IMR-90 (cell line): Measurements from ENCODE around the gene USPL1. TPM values are rescaled to one million over a fixed set of nuclear protein-coding genes. Genes with fewer than 3 reads are reported as not detected.

ENCODE experiments used
- ATAC-seq: fragments of 200-7000 bp; cut with Tn5 transposase; 2 replicates; pipeline ENCODE4 v1.9.1; 2020; ENCODE audit warnings: low read depth, mild to moderate bottlenecking, moderate library complexity
- BruUV-seq: library from RNA; stranded (reverse); fragments of 400-500 nt; replicated peaks from 2 replicates; lab custom pipeline; 2021; lab: Mats Ljungman, UMichigan
- CTCF ChIA-PET: fragments of 300-600 bp; formaldehyde crosslinking; extraction: SDS; loops from one replicate; lab custom pipeline; 2021; ENCODE audit warnings: antibody characterized with exemption; lab: Yijun Ruan, JAX
- POLR2A ChIA-PET: fragments of 300-600 bp; sonication (Branson Sonifier 250); formaldehyde crosslinking; loops from one replicate; lab custom pipeline; 2022; ENCODE audit warnings: antibody characterized with exemption; ENCODE audit not compliant: unreplicated experiment; lab: Charles Lee
- DNase-seq: peaks from one replicate; pipeline ENCODE4 v3.0.0; 2013
- H2AFZ ChIP-seq: replicated peaks from 2 replicates; pipeline ENCODE3; 2013; ENCODE audit warnings: low read length, mild to moderate bottlenecking; ENCODE audit not compliant: poor library complexity
- H2AK5ac ChIP-seq: 2 replicates; pipeline ENCODE4 v1.6.1; 2013; ENCODE audit warnings: low read depth, low read length, inconsistent platforms
- H2AK9ac ChIP-seq: replicated peaks from 2 replicates; pipeline ENCODE3; 2013; ENCODE audit warnings: mild to moderate bottlenecking, low read depth, low read length, moderate library complexity; ENCODE audit not compliant: poor library complexity
- H2BK120ac ChIP-seq: 2 replicates; pipeline ENCODE4 v1.6.1; 2013; ENCODE audit warnings: low read depth, low read length, inconsistent platforms
- H2BK15ac ChIP-seq: 3 replicates; pipeline ENCODE4 v1.6.1; 2013; ENCODE audit warnings: low read depth, low read length, inconsistent platforms
- H2BK20ac ChIP-seq: 2 replicates; pipeline ENCODE4 v1.6.1; 2013; ENCODE audit warnings: low read depth, mild to moderate bottlenecking, inconsistent platforms, low read length, moderate library complexity
- H2BK5ac ChIP-seq: 2 replicates; pipeline ENCODE4 v1.6.1; 2013; ENCODE audit warnings: mild to moderate bottlenecking, low read depth, low read length, inconsistent platforms; ENCODE audit not compliant: poor library complexity, severe bottlenecking
- H3K14ac ChIP-seq: replicated peaks from 2 replicates; pipeline ENCODE4 v1.6.1; 2013; ENCODE audit warnings: low read depth, low read length, inconsistent platforms
- H3K18ac ChIP-seq: 2 replicates; pipeline ENCODE4 v1.6.1; 2013; ENCODE audit warnings: low read depth, low read length, control low read depth
- H3K23ac ChIP-seq: 2 replicates; pipeline ENCODE4 v1.6.1; 2013; ENCODE audit warnings: low read depth, low read length, inconsistent platforms
- H3K27ac ChIP-seq: 2 replicates; pipeline ENCODE4 v1.5.1; 2013; ENCODE audit warnings: mild to moderate bottlenecking, control low read depth, low read length; ENCODE audit not compliant: insufficient read depth
- H3K27me3 ChIP-seq: 2 replicates; pipeline ENCODE4 v1.6.1; 2013; ENCODE audit warnings: low read length; ENCODE audit not compliant: control insufficient read depth, insufficient read depth
- H3K36me3 ChIP-seq: 2 replicates; pipeline ENCODE4 v1.6.1; 2013; ENCODE audit warnings: low read length, mixed read lengths; ENCODE audit not compliant: control insufficient read depth, insufficient read depth
- H3K4ac ChIP-seq: 2 replicates; pipeline ENCODE4 v1.6.1; 2013; ENCODE audit warnings: low read depth, low read length, inconsistent platforms
- H3K4me1 ChIP-seq: 2 replicates; pipeline ENCODE4 v1.6.1; 2013; ENCODE audit warnings: low read length, mixed read lengths; ENCODE audit not compliant: control insufficient read depth, insufficient read depth
- H3K4me2 ChIP-seq: 2 replicates; pipeline ENCODE4 v1.6.1; 2013; ENCODE audit warnings: low read depth, mild to moderate bottlenecking, control low read depth, low read length, moderate library complexity
- H3K4me3 ChIP-seq: 2 replicates; pipeline ENCODE4 v1.5.1; 2013; ENCODE audit warnings: low read depth, mild to moderate bottlenecking, control low read depth, low read length, moderate library complexity; ENCODE audit not compliant: insufficient read depth
- H3K56ac ChIP-seq: 2 replicates; pipeline ENCODE4 v1.6.1; 2013; ENCODE audit warnings: low read length, inconsistent platforms; ENCODE audit not compliant: insufficient read depth; ENCODE audit errors: extremely low read depth
- H3K79me1 ChIP-seq, 2 experiments: 2 replicates each; pipeline ENCODE4 v1.6.1; 2013; ENCODE audit warnings: low read length in 2 of 2, inconsistent platforms in 1 of 2, low read depth in 1 of 2
- H3K9ac ChIP-seq: 2 replicates; pipeline ENCODE4 v1.6.1; 2013; ENCODE audit warnings: low read depth, low read length, control low read depth
- H3K9me1 ChIP-seq: 2 replicates; pipeline ENCODE4 v1.6.1; 2013; ENCODE audit warnings: low read length, inconsistent platforms; ENCODE audit not compliant: insufficient read depth
- H3K9me3 ChIP-seq: 2 replicates; pipeline ENCODE4 v1.6.1; 2013; ENCODE audit warnings: low read length; ENCODE audit not compliant: control insufficient read depth, insufficient read depth
- H4K20me1 ChIP-seq: 2 replicates; pipeline ENCODE4 v1.6.1; 2013; ENCODE audit warnings: low read length, inconsistent platforms; ENCODE audit not compliant: insufficient read depth
- H4K5ac ChIP-seq: 2 replicates; pipeline ENCODE4 v1.6.1; 2013; ENCODE audit warnings: mild to moderate bottlenecking, low read depth, low read length, control low read depth
- H4K8ac ChIP-seq, 2 experiments: 2 replicates each; pipeline ENCODE4 v1.6.1; 2013; ENCODE audit warnings: low read depth in 2 of 2, low read length in 2 of 2, control low read depth in 1 of 2, inconsistent platforms in 1 of 2
- H4K91ac ChIP-seq: 2 replicates; pipeline ENCODE4 v1.6.1; 2013; ENCODE audit warnings: low read depth, low read length, inconsistent platforms; ENCODE audit not compliant: insufficient read depth
- CEBPB ChIP-seq: IDR thresholded peaks from 2 replicates; pipeline ENCODE4 v1.6.1; 2012; ENCODE audit warnings: low read depth, low read length, improper control_type of control experiment
- MAFK ChIP-seq: IDR thresholded peaks from 2 replicates; pipeline ENCODE4 v1.6.1; 2012; ENCODE audit warnings: low read depth, low read length, improper control_type of control experiment
- MXI1 ChIP-seq: IDR thresholded peaks from 2 replicates; pipeline ENCODE4 v1.6.1; 2012; ENCODE audit warnings: low read depth, mild to moderate bottlenecking, low read length, moderate library complexity, borderline replicate concordance
- SMC3 ChIP-seq: fragments of 150-350 bp; IDR thresholded peaks from 2 replicates; pipeline ENCODE4 v1.6.1; 2016; ENCODE audit warnings: low read depth, mild to moderate bottlenecking, antibody characterized with exemption, low read length, moderate library complexity
- WGBS, 2 experiments: methylation state at CpG; one replicate each; pipeline versions ENCODE4 v1.1.5 to v1.1.7; 2013; ENCODE audit warnings: missing lambda C conversion rate in 2 of 2; ENCODE audit not compliant: insufficient read length in 1 of 2; ENCODE audit errors: extremely low coverage in 2 of 2; 5-methylcytosine and 5-hydroxymethylcytosine counted together
- dilution Hi-C: fragments of 300-500 bp; cut with HindIII; formaldehyde crosslinking; loops from one replicate; pipeline ENCODE4 v1.14.3; 2018; ENCODE audit warnings: low sequenced_read_pairs; ENCODE audit not compliant: unreplicated experiment
- in situ Hi-C: fragments of 300-500 bp; cut with MboI; formaldehyde crosslinking; loops from 3 replicates; pipeline ENCODE4 v1.14.3; 2019; ENCODE audit warnings: low sequenced_read_pairs, inconsistent platforms, mixed read lengths
- intact Hi-C: fragments of 100-400 bp; cut with micrococcal nuclease; formaldehyde crosslinking; loops from 2 replicates; pipeline ENCODE4 v1.10.0; 2022
- microRNA-seq, 2 experiments: library from miRNA; stranded (forward) in 1 of 2; unstranded in 1 of 2; fragments of 10-50 nt in 1 of 2; fragments of <30 nt in 1 of 2; gene quantifications in 1 of 2; microRNA quantifications in 1 of 2; one replicate each; pipeline versions ENCODE3 to v1.1.0; 2013 to 2020; ENCODE audit not compliant: insufficient read depth in 1 of 2, insufficient read length in 1 of 2, unreplicated experiment in 1 of 2
- polyA plus RNA-seq, 3 experiments: library from polyadenylated mRNA; depleted of rRNA; stranded (reverse); fragments of >200 nt; gene quantifications; 2 replicates each; pipeline ENCODE4 v1.2.3, GENCODE V29; 2012; ENCODE audit warnings: low replicate concordance in 1 of 3
- small RNA-seq, 5 experiments: library from RNA; depleted of rRNA; stranded (forward); fragments of <200 nt; gene quantifications; one replicate each; pipeline ENCODE3, GENCODE V24; 2012
- total RNA-seq: library from RNA; depleted of rRNA; stranded (reverse); fragments of >200 nt; gene quantifications from 2 replicates; pipeline ENCODE4 v1.2.3, GENCODE V29; 2012; rRNA removed
- TF ChIP-seq, protein P1 (sequence below): fragments of 150-350 bp; IDR thresholded peaks from 2 replicates; pipeline ENCODE4 v1.6.1; 2016; ENCODE audit warnings: low read depth, mild to moderate bottlenecking, low read length, moderate library complexity, borderline replicate concordance
- TF ChIP-seq, protein P2 (sequence below): fragments of 150-350 bp; IDR thresholded peaks from 2 replicates; pipeline ENCODE4 v1.6.1; 2017; ENCODE audit warnings: mild to moderate bottlenecking, antibody characterized with exemption, low read length, low read depth

The USPL1 gene
- total and polyA plus RNA-seq, 2 of the 4 experiments (the other 2 are of a cell fraction): 12.1 to 15.4 TPM

DNA sequence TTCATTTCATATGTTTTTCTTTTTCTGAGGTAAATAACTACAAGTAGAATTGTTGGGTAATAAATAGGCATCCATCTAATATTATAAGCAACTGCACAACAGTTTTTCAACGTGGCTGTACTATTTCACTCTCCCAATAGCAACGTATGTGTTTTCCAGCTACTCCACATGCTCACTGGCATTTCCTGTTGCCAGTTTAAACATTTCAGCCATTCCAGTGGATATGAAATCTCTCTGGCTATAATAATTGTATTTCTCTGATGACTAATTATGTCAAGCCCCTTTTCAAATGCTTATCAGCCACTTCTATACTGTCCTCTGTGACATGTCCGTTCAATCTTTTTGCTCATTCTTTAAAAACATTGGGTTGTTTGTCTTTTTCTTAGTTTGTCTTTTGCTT, 90.8 kb downstream of the USPL1 start:
- Histone ChIP-seq H2AFZ (no peak overlapping the region), H4K5ac (no peak overlapping the region), H4K91ac (no peak overlapping the region), H3K4me3 (no peak overlapping the region), H3K4ac (no peak overlapping the region), H2BK5ac (peak overlapping the region; percentile 10), H3K36me3 (no peaks in the 10 kb centered on the region), H3K14ac (no peak overlapping the region), H2AK9ac (no peak overlapping the region), H3K27ac (no peak overlapping the region), H3K9me1 (peaks cover 9% of the 10 kb centered on the region), H4K20me1 (no peaks in the 10 kb centered on the region), H2BK15ac (no peak overlapping the region), H3K9ac (no peak overlapping the region), H3K18ac (no peak overlapping the region), H2AK5ac (no peak overlapping the region), H2BK120ac (no peak overlapping the region), H3K4me2 (peak overlapping the region; percentile 38; the same call in 1 of the 2 replicates), H3K4me1 (peaks cover 15% of the 10 kb centered on the region), H3K56ac (no peak overlapping the region), H3K27me3 (no peaks in the 10 kb centered on the region), H2BK20ac (no peak overlapping the region), H3K9me3 (no peaks in the 10 kb centered on the region), H3K23ac (no peak overlapping the region), H3K79me1 (no peaks in the 10 kb centered on the region), H4K8ac (no peak overlapping the region)
- intact Hi-C loops (no loop called here), in situ Hi-C loops (no loop called here), dilution Hi-C loops (no loop called here)
- no TSS peak for BruUV-seq
- TF ChIP-seq MAFK: peak; percentile 21; the same call in 1 of the 2 replicates
- TF ChIP-seq MXI1: no peak
- TF ChIP-seq, protein P1, sequence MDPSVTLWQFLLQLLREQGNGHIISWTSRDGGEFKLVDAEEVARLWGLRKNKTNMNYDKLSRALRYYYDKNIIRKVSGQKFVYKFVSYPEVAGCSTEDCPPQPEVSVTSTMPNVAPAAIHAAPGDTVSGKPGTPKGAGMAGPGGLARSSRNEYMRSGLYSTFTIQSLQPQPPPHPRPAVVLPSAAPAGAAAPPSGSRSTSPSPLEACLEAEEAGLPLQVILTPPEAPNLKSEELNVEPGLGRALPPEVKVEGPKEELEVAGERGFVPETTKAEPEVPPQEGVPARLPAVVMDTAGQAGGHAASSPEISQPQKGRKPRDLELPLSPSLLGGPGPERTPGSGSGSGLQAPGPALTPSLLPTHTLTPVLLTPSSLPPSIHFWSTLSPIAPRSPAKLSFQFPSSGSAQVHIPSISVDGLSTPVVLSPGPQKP: no peak
- TF ChIP-seq CEBPB: no peak
- TF ChIP-seq, protein P2, sequence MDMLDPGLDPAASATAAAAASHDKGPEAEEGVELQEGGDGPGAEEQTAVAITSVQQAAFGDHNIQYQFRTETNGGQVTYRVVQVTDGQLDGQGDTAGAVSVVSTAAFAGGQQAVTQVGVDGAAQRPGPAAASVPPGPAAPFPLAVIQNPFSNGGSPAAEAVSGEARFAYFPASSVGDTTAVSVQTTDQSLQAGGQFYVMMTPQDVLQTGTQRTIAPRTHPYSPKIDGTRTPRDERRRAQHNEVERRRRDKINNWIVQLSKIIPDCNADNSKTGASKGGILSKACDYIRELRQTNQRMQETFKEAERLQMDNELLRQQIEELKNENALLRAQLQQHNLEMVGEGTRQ: 0 out of 2 replicates have a peak, but pooled peaks have one; percentile 11
- no peak for TF ChIP-seq SMC3
- ATAC-seq (peak; percentile 83), DNase-seq (peak; percentile 69)
- ChIA-PET CTCF (interaction anchor here (1.0 to 1.5 kb wide), 3 partner anchors 10 to 90 kb away, joined by 3 to 4 read pairs (median 3); no protein-coding TSS in a partner anchor), POLR2A (no interaction called here)
- no CpG with 5 or more reads among the region's 3 CpGs for WGBS, 2 experiments

Small RNA genes within 50 kb of the gene (microRNA-seq; reads per million reads assigned to microRNA genes)
- not detected for gene RF00017 (ENCODE audit: insufficient read depth, insufficient read length)

Small RNA genes within 50 kb of the gene (small RNA-seq; reads per million reads assigned to genes)
- 0 reads per million in 5 experiments for gene RF00017

Other genes with a start within 250 kb of the USPL1 start
- 0.18 TPM in 1 of 2 replicates, not detected in the other for gene UBE2L5, start 195.4 kb upstream of the USPL1 start, total RNA-seq
- not detected in 2 replicates for gene UBE2L5, start 195.4 kb upstream of the USPL1 start, polyA plus RNA-seq (2012; rRNA removed)
- 276 and 480 TPM in 2 replicates for gene HMGB1, start 152.0 kb upstream of the USPL1 start, total RNA-seq
- gene HMGB1, start 152.0 kb upstream of the USPL1 start, polyA plus RNA-seq (2012; rRNA removed): 150 and 185 TPM in 2 replicates
- gene ALOX5AP, start 117.6 kb downstream of the USPL1 start, total RNA-seq: 0.28 TPM in 1 of 2 replicates, not detected in the other
- 0.62 and 0.63 TPM in 2 replicates for gene ALOX5AP, start 117.6 kb downstream of the USPL1 start, polyA plus RNA-seq (2012; rRNA removed)